NCI-H2171 treated with DMSO at 0.1 percent for 48 hours (cell line): ENCODE results near the gene USP37.

Experiments used
- DNase-seq: peaks from one replicate; lab custom pipeline; 2025; lab: John Stamatoyannopoulos, UW

The USP37 gene

DNA sequence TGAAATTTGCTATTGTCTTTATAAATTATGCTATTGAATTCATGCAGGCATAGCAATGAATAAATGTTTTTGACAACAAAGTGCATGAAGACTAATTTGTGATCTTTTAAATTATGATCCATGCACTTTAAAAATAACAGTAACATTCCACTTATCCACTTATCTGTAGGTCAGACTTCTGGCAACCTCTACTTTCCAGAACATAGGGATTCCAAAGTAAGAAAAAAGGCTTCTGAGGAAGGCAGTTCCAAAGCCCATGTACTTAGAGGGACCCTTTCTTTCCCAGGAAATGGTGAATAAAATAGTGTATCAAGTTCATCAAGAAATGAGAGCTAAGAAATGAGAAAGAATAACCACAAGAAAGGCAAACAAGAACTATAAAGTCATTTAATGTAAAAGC, 90.9 kb downstream of the USP37 start:
- DNase-seq, result no peak

DNA sequence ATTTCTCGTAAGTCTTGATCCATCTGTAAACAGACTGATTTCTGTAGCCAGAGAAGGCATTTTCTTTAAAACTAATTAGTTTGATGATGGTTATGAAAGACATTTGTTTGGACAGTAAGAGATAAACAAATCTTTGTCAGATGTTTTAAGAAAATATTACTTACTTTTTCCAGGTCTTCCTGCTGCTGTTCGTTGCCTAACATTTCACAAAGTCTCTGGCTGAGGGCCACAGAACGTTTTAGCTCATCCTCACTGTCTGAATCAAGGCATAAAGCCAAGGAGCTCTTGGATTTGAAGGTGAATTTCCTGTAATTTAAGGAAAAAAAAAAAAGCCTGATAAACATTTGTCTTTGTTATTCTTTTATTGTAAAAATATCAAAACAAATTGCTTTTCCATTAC, 91.5 kb downstream of the USP37 start:
- DNase-seq, result no peak

DNA sequence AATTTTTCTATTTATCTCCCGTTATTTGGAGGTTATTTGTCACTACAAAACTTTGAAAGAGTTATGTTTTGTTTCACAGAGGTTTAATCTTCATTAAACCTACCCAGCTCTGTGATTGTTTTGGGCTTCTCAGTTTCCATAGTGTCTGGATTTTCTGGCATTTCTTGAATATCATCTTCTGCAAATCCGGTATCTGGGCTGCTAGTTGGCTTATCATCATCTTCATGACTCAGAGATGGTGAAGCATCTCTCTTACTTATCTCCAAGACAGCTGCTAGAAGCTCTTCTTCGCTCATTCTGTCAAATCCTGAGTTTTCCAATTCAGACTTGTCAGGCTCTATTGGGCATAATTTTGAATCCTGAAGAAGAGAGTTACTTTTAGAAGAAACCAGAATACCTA, 93.6 kb downstream of the USP37 start:
- DNase-seq, result no peak

DNA sequence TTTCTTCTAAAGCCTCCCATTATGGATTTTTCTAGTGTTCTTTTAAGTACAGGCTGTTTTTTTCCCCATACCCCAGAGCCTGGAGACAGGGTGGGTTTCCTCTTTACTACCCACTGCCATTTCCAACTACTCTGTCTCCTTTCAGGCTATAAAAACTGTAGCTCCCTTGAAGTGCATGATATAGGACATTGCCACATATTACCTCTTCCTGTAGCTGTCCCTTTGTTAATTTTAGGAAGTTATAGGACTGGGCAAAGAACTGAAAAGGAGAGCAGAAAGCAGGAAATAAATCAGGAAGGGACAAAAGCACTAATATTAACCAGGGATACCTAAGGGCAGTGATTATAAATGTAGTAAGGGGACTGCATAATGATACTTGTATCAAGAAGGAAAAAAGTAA, 95.2 kb downstream of the USP37 start:
- DNase-seq, result no peak

DNA sequence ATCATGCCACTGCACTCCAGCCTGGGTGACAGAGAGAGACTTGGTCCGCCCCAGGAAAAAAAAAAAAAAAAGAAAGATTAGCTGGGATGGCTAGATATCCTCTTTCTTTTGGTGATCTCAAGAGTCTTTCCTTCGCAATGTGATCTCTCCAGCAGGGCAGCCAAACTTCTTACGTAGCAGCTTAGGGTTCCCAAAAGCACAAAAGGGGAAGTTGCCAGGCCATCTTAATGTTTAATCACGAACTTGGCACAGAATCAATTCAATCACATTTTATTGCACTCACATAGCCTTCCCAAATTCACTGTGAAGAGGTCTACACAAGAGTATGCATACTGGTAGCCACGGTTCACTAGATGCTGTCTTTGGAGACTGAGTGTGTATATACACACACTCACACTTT, 96.2 kb downstream of the USP37 start:
- no peak for DNase-seq

DNA sequence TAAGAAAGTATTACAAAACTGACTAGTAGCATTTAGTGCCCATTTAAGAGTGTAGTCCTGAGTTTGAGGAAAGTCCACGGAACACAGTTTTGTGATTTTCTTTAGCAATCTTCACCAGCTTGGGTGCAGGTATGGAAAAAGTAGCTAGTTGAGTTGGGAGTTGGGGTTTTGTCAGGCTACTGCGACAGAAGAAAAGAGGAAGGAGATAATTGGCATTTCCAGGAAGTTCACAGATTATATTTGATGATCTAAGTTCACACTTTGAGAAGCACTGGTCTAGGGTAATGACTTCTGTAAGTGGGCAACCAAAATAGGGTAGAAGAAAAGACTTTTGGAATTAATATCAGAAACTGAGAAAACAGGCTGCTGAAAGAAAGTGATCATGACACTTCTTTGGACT, 97.1 kb downstream of the USP37 start:
- no peak for DNase-seq

DNA sequence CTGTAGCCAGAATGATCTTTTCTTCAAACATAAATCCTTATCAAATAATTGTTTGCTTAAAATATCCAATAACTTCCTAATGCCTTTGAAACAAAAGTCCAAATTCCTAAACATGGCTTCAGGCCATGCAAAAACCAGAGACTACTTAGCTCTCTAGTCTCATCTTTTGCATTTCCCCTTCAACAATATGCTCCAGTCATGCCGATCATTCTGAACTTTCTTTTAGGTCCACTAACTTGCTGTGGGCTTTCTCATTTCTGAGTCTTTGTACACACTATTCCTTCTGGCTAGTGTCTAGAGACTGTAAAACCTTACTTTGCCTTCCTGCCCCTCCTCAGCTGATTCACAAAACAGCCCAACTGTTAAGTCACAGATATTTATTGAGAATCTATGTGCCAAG, 97.7 kb downstream of the USP37 start:
- DNase-seq, result no peak

DNA sequence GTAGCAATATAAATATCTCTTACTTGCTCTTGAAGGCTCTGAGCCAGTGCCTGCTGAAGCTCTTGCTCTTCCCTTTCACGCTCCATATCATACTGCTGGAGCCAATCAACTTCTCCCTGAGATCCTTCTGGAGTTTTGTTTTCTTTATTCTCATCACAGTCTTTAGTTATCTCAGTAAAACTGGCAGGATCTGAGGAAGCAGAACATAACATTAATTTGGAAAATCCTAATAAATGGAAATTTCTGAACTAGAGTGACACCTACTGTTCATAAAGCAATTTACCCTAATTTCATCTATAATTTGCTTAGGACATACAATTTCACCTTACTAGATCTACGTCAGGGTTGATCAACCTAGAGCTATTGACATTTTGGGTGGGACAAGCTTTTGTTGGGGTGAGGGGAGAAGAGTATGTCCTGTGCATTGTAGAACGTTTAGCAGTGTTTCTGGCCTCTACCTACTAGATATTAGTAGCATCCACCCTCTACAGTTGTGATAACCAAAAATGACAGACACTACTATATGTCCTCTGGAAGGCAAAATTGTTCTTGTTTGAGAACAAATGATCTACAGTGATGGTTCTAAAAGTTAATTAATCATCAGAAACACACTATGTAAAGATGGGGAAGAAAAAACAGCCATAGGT, 102.0 kb downstream of the USP37 start:
- peak; percentile 14 for DNase-seq

DNA sequence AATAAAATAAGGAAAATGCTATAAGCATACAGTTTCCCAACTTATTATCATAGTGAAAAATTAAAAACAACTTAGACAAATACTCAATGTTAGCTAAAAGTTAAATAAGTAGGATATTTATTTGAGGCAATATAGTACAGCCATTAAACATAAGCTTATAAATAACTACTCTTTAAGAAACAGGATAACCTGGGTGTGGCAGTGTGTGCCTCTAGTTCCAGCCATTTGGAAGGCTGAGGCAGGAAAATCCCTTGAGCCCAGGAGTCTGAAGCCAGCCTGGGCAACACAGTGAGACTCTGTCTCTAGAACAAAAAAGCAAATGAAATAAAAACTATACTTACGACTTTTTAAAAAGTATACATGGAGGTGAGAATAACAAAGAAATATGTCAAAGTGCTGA, 109.6 kb downstream of the USP37 start:
- no peak for DNase-seq

DNA sequence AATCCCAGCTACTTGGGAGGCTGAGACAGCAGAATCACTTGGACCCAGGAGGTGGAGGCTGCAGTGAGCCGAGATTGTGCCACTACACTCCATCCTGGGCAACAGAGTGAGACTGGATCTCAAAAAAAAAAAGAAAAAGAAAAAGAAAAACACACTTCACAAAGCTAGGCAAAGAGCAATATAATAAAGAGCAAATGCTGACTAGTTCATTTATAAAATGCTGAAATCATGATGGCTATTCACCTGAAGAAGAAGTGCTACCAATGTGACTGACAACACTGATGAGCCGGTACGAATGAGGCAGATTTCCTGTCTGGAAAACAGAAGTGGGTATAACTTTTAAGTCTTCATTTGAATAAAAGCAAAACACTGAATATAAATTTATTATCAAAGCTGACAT, 111.3 kb downstream of the USP37 start:
- no peak for DNase-seq

DNA sequence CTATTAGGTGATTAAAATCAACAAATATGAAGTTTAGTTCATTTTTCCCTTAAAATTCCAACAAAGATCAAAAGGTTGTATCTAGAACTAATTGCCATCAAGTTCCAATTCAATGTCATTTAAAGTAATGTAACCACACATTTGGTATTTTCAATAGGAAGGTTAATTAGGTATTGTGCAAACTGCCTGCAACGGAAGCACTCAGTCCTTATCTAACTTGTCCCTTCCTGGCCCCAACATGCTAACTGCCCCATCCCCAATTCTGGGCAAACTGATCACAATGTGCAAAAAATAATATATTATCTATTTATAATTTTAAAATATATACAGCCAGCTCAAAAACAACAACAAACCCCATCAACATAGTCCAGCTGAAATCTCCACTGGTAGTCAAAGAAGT, 116.1 kb downstream of the USP37 start:
- DNase-seq, result no peak

DNA sequence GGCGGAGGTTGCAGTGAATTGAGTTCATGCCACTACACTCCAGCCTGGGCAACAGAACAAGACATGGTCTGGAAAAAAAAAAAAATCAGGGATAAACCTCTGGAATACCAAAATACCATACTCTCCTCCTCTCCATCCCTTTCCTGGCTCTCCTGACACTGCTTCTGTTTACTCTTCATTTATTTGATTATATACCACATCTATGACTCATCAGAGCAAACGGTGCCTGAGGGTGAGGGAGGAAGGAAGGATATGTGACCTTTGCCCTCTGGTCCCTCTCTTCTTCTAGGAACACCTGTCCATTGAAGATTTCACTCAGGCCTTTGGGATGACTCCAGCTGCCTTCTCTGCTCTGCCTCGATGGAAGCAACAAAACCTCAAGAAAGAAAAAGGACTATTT, 119.2 kb downstream of the USP37 start:
- no peak for DNase-seq

DNA sequence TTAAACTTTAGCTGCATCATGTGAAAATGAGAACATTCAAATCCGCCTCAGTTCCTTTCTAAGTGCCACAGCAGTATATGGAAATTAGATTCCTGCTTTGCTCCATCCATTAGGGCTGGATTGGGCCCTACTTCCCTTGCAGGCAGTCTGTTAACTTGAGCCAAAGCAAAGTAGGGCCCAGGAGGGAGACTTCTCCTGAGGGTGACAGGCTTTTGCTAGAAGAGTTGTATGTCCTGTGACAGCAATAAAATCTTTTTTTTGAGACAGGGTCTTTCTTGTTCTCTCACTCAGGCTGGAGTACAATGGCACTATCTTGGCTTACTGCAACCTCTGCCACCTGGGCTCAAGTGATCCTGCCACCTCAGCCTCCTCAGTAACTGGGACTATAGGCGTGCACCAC, 121.1 kb downstream of the USP37 start:
- DNase-seq, result no peak

DNA sequence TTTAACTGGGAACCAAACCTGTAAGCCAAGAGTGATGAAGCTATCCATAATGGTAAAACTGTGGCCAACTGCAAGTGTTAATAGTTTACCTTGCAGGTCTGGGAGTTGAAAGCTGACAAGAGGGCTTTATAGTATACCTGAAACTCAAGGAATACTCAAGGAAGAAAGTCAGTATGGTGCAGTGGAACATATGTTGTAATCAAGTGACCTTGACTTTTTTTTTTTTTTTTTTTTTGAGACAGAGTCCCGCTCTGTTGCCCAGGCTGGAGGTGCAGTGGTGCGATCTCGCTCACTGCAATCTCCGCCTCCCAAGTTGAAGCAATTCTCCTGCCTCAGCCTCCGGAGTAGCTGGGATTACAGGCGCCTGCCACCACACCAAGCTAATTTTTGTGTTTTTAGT, 121.6 kb downstream of the USP37 start:
- no peak for DNase-seq

DNA sequence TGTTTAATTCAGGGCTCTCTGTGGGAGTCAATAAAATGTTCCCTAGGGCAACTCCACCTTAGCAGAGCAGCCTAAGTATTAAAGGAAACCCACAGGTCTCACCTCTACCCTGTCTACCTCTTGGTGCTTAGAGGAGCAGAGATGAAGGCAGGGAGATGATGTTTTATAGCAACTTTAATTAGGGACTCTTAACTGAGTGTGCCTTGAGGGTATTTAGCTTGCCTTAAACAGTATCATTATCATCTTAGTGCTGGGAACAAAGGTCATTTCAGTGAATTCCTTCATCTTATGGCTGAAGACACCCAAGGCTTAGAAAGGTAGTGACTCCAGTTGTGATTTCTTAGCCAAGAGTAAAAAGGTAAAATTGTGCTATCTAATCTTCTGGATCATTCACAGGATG, 122.5 kb downstream of the USP37 start:
- DNase-seq, result no peak

DNA sequence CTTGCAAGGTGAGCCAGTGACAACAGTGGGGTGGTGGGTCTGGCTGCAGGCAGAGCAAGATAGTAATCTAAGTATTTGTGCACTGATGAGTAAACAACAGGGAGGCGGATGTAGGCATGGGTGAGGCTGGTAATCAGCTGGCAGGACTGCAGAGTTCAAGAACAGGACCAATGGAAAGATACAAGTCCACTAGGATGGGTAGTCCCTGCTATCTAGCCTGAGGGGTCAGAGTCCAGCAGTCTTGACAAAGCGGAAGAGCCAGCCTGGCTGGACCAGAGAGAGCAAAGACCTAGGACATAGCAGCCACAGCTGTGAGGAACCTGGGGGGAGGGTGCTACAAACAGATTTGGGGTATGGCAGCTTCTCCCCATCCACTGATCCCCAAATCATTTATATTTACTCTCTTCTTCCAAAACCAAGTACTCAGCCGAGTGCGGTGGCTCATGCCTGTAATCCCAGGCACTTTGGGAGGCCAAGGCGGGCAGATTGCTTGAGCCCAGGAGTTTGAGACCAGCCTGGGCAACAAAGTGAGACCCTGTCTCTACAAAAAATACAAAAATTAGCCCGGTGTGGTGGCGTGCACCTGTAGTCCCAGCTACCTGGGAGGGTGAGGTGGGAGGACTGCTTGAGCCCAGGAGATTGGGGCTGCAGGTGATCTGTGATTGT, 123.3 kb downstream of the USP37 start:
- DNase-seq, result no peak

DNA sequence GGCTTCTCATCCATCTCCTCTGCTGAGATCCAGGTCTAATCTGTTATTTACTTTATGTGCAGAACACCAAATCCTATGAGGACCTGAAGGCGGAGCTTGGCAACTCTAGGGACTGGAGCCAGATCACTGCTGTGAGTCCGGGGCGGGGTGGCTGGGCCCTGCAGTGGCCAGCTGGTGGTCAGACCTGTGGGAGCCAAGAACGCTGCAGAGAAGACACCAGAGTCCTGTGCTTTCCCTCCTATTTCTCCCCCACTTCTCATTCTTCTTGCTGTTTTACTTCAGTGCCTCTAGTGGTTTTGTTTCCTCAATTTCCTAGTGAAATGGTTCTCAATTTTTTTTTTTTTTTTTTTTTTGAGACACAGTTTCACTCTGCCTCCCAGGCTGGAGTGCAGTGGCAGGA, 129.6 kb downstream of the USP37 start:
- DNase-seq, result no peak

DNA sequence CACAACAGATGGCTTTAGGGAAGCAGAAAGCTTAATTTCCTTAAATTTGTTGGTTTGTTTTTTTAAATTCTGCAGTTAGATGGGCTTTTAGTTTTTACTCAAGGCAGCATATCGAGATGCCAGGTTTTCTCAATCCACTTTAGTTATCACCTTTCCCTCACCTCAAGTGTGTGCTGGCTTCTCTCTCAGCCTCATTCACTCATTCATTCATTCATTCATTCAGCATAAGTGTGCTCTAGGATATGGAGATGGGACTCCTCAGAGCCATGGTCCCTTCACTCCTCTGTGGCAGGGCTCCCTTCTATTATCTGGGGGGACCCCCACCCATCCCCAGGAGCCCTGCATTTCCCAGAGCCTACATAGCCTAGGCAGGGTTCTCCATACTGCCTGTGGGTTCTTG, 130.2 kb downstream of the USP37 start:
- no peak for DNase-seq

DNA sequence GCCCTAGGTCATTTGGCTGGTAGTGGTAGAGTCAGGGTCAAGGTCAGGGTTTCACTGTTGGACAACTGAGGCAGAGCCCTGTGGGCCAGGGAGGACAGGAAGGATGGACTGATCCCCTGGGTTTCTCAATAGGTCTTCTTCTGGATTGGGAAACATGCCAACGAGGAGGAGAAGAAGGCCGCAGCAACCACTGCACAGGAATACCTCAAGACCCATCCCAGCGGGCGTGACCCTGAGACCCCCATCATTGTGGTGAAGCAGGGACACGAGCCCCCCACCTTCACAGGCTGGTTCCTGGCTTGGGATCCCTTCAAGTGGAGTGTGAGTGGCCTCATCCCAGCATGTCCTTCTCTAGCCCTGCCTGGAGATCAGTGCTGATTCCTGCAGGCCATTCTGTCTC, 131.2 kb downstream of the USP37 start:
- DNase-seq, result no peak

DNA sequence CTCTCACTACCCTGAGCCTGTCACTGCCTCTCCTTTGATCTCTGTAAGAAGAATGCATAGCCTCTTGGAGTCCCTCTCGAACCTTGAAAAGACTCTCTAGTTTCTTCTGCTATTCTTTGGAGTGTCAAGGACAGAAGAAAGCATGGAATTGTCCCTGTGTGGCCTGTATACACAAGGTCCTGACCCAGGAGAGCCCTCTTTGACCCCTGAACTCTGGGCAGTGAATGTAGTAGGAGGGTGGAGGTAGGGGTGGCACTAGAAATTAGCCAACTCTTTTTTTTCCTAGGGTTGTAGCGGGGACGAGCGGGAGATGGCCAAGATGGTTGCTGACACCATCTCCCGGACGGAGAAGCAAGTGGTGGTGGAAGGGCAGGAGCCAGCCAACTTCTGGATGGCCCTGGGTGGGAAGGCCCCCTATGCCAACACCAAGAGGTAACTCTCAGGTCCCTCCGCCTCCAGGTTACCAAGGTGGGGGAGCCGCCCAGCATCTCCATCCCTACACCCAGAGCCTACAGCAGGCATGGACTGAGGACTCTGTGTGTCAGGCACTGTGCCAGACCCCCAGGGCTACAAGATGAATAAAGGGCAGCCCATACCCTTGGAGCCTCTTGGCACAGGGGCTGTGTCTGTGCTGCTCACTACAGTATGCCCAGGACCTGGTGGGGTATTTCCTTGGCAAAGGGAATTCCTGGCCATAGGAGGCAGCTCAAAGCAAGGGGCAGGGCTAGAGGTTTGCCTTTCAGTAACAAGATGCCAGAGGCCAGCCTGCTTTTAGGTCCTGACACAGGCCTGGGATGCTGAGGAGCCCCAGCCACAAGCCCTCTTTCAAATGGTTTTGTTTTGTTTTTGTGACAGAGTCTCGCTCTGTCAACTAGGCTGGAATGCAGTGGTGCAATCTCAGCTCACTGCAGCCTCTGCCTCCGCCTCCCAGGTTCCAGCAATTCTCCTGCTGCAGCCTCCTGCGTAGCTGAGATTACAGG, 132.9 kb downstream of the USP37 start:
- DNase-seq, result no peak

DNA sequence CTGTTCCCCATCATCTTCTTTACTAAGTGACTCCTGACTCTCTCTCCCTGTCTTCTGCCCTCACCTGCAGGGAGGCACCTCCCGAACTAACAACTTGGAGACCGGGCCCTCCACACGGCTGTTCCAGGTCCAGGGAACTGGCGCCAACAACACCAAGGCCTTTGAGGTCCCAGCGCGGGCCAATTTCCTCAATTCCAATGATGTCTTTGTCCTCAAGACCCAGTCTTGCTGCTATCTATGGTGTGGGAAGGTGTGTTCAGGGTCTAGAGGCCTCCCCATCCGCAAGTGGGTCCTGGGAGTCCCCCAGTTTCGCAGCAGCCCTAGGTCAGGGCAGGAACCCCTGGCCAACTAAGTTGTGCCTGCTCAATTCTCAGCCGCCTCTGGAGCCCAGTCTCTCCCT, 133.7 kb downstream of the USP37 start:
- DNase-seq, result no peak

DNA sequence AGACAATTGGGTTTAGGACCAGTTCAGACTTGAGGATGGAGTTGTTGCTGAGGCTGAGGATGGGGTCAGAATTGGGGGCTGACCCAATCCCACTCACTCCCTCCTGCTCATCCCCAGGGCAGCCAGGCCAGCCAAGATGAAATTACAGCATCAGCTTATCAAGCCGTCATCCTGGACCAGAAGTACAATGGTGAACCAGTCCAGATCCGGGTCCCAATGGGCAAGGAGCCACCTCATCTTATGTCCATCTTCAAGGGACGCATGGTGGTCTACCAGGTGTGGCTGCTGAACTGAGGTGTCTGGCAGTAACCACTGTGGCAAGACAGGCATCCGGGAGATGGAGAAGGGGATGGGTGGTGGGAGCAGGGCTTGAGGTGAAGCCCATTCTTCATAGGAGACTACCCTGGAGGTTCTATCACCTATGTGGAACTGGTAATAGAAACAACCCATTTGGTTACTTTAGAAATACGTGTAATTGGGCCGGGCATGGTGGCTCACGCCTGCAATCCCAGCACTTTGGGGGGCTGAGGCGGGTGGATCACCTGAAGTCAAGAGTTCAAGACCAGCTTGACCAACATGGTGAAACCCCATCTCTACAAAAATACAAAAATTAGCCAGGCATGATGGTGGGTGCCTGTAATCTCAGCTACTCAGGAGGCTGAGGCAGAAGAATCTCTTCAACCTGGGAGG, 135.3 kb downstream of the USP37 start:
- no peak for DNase-seq
